HG03439 (cell line): ENCODE data around the gene ZNF157.

Experiments
- ATAC-seq: cut with Tn5 transposase; IDR thresholded peaks from one replicate; pipeline ENCODE4 v1.9.1; 2021; ENCODE audit warnings: mild to moderate bottlenecking, moderate library complexity; ENCODE audit not compliant: unreplicated experiment

Gene ZNF157

DNA sequence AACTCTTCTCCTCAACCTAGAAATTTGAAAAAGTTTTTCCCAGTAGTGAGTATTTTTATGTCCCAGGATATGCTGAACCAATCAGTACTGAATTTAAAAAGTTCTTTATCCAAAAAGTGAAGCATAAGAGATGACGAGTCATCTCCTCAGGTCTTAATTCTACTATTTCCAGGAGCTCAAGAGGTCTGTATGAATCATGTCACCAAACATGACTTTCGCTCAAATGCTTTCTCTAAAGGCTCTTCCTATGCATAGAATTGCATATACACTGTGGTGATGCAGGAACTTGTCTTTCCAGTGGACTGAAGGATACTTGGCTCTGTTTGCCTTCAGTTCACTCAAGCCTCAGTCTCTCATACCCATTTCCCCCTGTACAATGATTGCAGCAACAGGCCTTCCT is 76.6 kb downstream of the ZNF157 start:
- ATAC-seq = no peak

DNA sequence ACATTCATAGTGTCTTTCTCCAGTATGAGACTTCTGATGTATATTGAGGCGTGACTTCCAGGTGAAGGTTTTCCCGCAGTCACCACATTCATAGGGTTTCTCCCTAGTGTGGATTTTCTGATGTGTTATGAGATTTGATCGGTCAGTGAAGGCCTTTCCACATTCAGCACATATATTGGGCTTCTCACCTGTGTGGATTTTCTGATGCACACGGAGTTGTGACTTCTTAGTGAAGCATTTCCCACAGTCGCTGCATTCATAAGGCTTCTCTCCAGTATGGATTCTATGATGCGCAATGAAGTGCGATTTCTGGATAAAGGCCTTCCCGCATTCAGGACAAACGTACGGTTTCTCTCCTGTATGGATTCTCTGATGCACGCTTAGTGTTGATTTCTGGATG is 77.2 kb downstream of the ZNF157 start:
- no peak for ATAC-seq

DNA sequence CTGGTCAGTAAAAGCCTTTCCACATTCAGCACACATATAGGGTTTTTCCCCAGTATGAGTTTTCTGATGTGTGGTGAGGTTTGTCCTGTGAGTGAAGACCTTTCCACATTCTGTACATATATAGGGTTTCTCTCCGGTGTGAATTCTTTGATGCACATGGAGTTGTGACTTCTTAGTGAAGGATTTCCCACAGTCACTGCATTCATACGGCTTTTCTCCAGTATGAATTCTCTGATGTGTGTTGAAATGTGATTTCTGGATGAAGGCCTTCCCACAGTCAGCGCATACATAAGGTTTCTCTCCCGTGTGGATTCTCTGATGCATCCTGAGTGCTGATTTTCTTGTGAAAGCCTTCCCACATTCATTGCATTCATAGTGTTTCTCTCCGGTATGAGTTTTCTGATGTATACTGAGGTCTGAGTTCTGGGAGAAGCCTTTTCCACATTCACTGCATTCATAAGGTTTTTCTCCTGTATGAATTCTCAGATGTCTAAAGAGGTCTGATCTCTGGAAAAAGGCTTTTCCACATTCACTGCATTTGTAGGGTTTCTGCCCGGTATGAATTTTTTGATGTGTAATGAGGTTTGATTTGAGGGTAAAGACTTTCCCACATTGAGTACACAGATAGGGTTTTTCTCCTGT is 77.9 kb downstream of the ZNF157 start:
- ATAC-seq = no peak

DNA sequence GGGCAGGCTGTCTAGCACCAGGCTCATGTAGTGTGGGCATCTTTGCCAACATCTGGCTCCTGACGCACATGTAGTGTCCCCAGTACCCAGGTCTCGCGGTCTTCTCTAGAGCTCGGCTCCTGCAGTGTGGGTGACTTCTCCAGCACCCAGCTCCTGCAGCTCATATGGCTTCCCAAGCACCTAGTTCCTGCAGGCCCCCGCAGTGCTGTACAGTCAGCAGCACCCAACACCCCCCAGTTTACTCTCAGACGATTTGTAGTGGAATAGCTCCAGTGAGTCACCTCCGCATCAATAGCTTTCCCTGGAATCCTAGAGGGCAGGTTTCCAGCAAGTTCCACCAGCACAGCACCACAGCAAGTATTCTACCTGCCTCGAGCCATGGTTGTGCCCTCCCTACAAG is 81.7 kb downstream of the ZNF157 start:
- no peak for ATAC-seq

DNA sequence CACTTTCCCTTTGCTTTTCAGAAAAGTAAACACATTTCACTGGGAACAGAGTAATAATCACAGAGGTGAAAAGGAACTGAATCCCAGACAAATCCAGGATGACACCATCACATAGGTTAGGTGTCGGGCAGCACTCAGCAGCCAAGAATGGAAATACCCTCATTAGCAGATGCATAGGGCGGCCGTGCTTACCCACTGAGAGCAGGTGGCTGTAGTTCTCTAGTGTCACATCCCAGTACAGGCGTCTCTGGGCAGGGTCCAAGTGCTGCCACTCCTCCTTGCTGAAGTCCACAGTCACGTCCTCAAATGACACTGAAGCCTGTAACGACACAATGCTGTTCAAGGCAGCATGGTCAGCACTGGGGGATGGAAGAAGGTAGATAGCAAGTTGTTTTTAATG is 85.7 kb downstream of the ZNF157 start:
- no peak for ATAC-seq

DNA sequence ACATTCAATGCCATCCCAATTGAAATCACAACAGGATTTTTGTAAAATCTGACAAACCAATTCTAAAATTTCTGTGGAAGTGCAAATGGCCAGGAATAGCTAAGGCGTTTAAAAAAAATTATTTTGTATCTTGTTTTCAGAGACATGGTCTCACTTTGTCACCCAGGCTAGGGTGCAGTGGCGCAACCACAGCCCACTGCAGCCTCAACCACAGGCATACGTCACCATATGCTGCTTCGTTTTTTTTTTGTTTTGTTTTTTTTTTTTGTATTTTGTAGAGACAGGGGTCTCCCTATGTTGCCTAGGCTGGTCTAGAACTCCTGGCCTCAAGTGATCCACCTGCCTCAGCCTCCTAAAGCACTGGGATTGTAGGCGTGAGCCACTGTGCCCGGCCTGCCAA is 88.2 kb downstream of the ZNF157 start:
- ATAC-seq = no peak

DNA sequence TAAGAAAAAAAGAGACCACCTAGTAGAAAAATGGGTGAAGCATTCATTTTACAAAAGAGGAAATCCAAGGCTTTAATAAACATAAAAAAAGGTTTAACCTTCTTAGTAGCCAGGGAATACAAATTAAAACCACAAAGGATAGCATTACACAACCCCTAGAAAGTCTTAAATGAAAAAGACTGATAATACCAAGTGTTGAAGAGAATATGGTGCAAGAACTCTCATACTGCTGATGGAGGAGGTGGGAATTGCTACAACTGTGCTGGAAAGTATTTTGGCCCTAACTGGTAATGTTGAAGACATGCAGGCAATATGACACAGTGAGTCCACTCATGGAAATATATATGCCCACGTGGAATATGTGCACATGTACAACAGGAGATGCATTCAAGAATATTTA is 90.2 kb downstream of the ZNF157 start:
- no peak for ATAC-seq
